PFSK-1 (cell line): Measurements from ENCODE around the gene SENP1.

ENCODE experiments used
- FOXP2 ChIP-seq: optimal IDR thresholded peaks from 2 replicates; pipeline ENCODE3; 2011; ENCODE audit warnings: borderline replicate concordance, control low read depth, inconsistent platforms; ENCODE audit not compliant: insufficient read depth; ENCODE audit errors: extremely low read length, extremely low read depth
- POLR2AphosphoS5 ChIP-seq: IDR thresholded peaks from 2 replicates; pipeline ENCODE4 v1.6.1; 2012; ENCODE audit warnings: low read depth, mild to moderate bottlenecking, control low read depth, low read length, moderate library complexity
- REST ChIP-seq, 2 experiments: IDR thresholded peaks; 2 replicates each; pipeline versions ENCODE4 v1.6.1 to v1.8.0; 2011 to 2012; ENCODE audit warnings: low read depth in 2 of 2, low read length in 2 of 2, control low read depth in 1 of 2, inconsistent platforms in 1 of 2, mild to moderate bottlenecking in 1 of 2, moderate library complexity in 1 of 2; ENCODE audit not compliant: insufficient read depth in 1 of 2
- SIN3A ChIP-seq: IDR thresholded peaks from 2 replicates; pipeline ENCODE4 v1.6.1; 2012; ENCODE audit warnings: mild to moderate bottlenecking, low read length, moderate library complexity, borderline replicate concordance; ENCODE audit not compliant: insufficient read depth
- TAF1 ChIP-seq: IDR thresholded peaks from 2 replicates; pipeline ENCODE4 v1.6.1; 2012; ENCODE audit warnings: low read length, control low read depth, borderline replicate concordance; ENCODE audit not compliant: insufficient read depth

GRCh38 chr12:47993491-47993890 lies 112.4 kb downstream of the SENP1 start:
- TF ChIP-seq TAF1 (no peak), POLR2AphosphoS5 (no peak), REST (IDR thresholded peaks at IDR 0.05; ENCODE audit: insufficient read depth in 1 of 2, low read depth in 2 of 2, low read length in 2 of 2) (no peak), FOXP2 (no peak), SIN3A (no peak)
